Panc1 (cell line): Measurements from ENCODE around the gene SCARF1. TPM values are rescaled to one million over a fixed set of nuclear protein-coding genes. Genes with fewer than 3 reads are reported as not detected.

ENCODE experiments used
- ATAC-seq: fragments of 200-7000 bp; cut with Tn5 transposase; 2 replicates; pipeline ENCODE4 v1.9.1; 2020; ENCODE audit warnings: mild to moderate bottlenecking, moderate library complexity
- BruUV-seq: library from RNA; stranded (reverse); fragments of 400-500 nt; replicated peaks from 2 replicates; lab custom pipeline; 2021; lab: Mats Ljungman, UMichigan
- CTCF ChIA-PET: fragments of 300-600 bp; sonication (Branson Sonifier 250); formaldehyde crosslinking; loops from one replicate; lab custom pipeline; 2022; ENCODE audit warnings: antibody characterized with exemption; lab: Charles Lee
- POLR2A ChIA-PET: fragments of 300-600 bp; sonication (Branson Sonifier 250); formaldehyde crosslinking; loops from one replicate; lab custom pipeline; 2022; ENCODE audit warnings: antibody characterized with exemption; lab: Charles Lee
- DNase-seq: peaks from one replicate; pipeline ENCODE4 v3.0.0-alpha.2; 2010; ENCODE audit warnings: low read depth, low spot score
- H3K27ac ChIP-seq: 2 replicates; pipeline ENCODE4 v1.5.1; 2011; ENCODE audit warnings: mild to moderate bottlenecking, low read length, inconsistent platforms
- H3K27me3 ChIP-seq: fragments of 200-500 bp; sonication (Bioruptor generic); 2 replicates; pipeline ENCODE4 v1.6.0; 2014; ENCODE audit warnings: low read length, inconsistent platforms; ENCODE audit not compliant: control insufficient read depth, insufficient read depth
- H3K36me3 ChIP-seq: fragments of 200-500 bp; sonication (Bioruptor generic); 2 replicates; pipeline ENCODE4 v1.5.1; 2014; ENCODE audit warnings: inconsistent platforms, mild to moderate bottlenecking, low read length, moderate library complexity; ENCODE audit not compliant: control insufficient read depth, insufficient read depth
- H3K4me1 ChIP-seq: 2 replicates; pipeline ENCODE4 v1.5.1; 2011; ENCODE audit warnings: inconsistent platforms, mild to moderate bottlenecking, low read length, moderate library complexity; ENCODE audit not compliant: control insufficient read depth, insufficient read depth
- H3K4me3 ChIP-seq, 2 experiments: 2 replicates each; pipeline ENCODE4 v1.5.1; 2011 to 2012; ENCODE audit warnings: low read depth in 2 of 2, low read length in 2 of 2, mild to moderate bottlenecking in 2 of 2, inconsistent platforms in 1 of 2, moderate library complexity in 1 of 2
- H3K9me3 ChIP-seq: fragments of 200-500 bp; sonication (Bioruptor generic); 2 replicates; pipeline ENCODE4 v1.5.1; 2014; ENCODE audit warnings: low read depth, mild to moderate bottlenecking, inconsistent platforms, low read length, moderate library complexity; ENCODE audit not compliant: control insufficient read depth, insufficient read depth
- POLR2AphosphoS5 ChIP-seq: IDR thresholded peaks from 2 replicates; pipeline ENCODE4 v1.6.1; 2012; ENCODE audit warnings: mild to moderate bottlenecking, low read depth, low read length, moderate library complexity
- SIN3A ChIP-seq: IDR thresholded peaks from 2 replicates; pipeline ENCODE4 v1.6.1; 2012; ENCODE audit warnings: low read depth, mild to moderate bottlenecking, low read length, moderate library complexity, borderline replicate concordance; ENCODE audit not compliant: insufficient read depth
- TCF7L2 ChIP-seq: IDR thresholded peaks from 2 replicates; pipeline ENCODE4 v1.6.1; 2011; ENCODE audit warnings: mild to moderate bottlenecking, low read depth, low read length, inconsistent platforms
- in situ Hi-C: cut with HindIII; loops from 2 replicates; pipeline ENCODE4 v1.10.0; 2016; ENCODE audit warnings: low sequenced_read_pairs, low pct_unique_long_range_greater_than_20kb
- intact Hi-C: fragments of 100-400 bp; cut with micrococcal nuclease; formaldehyde crosslinking; loops from one replicate; pipeline ENCODE4 v1.10.0; 2022; ENCODE audit not compliant: unreplicated experiment
- total RNA-seq: library from RNA; stranded (reverse); gene quantifications from one replicate; pipeline ENCODE4 v1.2.1, GENCODE V29; 2021; ENCODE audit not compliant: unreplicated experiment
- TF ChIP-seq, protein P1 (sequence below): fragments of 450-650 bp; IDR thresholded peaks from 2 replicates; pipeline ENCODE4 v1.5.1; 2017; ENCODE audit warnings: mild to moderate bottlenecking
- TF ChIP-seq, protein P2 (sequence below), 2 experiments: IDR thresholded peaks; 2 replicates each; pipeline ENCODE4 v1.6.1; 2011 to 2012; ENCODE audit warnings: low read depth in 2 of 2, control low read depth in 1 of 2, low read length in 1 of 2, mild to moderate bottlenecking in 1 of 2, moderate library complexity in 1 of 2; ENCODE audit not compliant: insufficient read depth in 1 of 2

Gene SCARF1
- total RNA-seq, 1 experiment from 2014 or later, result 6.6 TPM

DNA sequence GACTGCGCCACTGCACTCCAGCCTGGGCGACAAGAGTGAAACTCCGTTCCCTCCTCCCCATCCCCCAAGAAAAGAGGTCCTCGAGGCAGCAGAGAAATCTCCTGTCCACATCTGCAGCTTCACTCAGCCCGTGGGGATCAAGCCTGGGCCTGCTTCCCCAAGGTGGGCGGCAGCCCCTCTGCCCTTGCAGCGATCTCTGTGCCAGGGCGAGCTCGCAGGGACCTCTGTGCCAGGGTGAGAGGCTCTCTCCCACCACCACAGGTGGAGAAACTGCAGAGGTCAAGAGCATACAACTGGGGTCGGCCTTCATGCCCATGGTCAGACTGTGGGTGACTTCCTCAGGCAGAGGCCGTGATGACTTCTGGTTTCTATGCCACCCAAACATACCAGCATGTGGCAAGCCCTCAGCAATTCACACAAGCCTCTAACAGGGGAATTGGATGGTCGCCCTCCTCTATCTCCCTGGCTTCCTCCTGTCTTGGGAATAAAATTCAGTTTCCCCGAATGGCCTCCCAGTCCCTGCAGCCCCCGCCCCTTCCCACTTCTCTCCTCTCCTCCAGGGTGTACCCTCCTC lies 22.4 kb downstream of the SCARF1 start:
- TF ChIP-seq TCF7L2 (no peak), SIN3A (no peak), POLR2AphosphoS5 (no peak)
- TF ChIP-seq, protein P1, sequence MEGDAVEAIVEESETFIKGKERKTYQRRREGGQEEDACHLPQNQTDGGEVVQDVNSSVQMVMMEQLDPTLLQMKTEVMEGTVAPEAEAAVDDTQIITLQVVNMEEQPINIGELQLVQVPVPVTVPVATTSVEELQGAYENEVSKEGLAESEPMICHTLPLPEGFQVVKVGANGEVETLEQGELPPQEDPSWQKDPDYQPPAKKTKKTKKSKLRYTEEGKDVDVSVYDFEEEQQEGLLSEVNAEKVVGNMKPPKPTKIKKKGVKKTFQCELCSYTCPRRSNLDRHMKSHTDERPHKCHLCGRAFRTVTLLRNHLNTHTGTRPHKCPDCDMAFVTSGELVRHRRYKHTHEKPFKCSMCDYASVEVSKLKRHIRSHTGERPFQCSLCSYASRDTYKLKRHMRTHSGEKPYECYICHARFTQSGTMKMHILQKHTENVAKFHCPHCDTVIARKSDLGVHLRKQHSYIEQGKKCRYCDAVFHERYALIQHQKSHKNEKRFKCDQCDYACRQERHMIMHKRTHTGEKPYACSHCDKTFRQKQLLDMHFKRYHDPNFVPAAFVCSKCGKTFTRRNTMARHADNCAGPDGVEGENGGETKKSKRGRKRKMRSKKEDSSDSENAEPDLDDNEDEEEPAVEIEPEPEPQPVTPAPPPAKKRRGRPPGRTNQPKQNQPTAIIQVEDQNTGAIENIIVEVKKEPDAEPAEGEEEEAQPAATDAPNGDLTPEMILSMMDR, result no peak
- TF ChIP-seq, protein P2, sequence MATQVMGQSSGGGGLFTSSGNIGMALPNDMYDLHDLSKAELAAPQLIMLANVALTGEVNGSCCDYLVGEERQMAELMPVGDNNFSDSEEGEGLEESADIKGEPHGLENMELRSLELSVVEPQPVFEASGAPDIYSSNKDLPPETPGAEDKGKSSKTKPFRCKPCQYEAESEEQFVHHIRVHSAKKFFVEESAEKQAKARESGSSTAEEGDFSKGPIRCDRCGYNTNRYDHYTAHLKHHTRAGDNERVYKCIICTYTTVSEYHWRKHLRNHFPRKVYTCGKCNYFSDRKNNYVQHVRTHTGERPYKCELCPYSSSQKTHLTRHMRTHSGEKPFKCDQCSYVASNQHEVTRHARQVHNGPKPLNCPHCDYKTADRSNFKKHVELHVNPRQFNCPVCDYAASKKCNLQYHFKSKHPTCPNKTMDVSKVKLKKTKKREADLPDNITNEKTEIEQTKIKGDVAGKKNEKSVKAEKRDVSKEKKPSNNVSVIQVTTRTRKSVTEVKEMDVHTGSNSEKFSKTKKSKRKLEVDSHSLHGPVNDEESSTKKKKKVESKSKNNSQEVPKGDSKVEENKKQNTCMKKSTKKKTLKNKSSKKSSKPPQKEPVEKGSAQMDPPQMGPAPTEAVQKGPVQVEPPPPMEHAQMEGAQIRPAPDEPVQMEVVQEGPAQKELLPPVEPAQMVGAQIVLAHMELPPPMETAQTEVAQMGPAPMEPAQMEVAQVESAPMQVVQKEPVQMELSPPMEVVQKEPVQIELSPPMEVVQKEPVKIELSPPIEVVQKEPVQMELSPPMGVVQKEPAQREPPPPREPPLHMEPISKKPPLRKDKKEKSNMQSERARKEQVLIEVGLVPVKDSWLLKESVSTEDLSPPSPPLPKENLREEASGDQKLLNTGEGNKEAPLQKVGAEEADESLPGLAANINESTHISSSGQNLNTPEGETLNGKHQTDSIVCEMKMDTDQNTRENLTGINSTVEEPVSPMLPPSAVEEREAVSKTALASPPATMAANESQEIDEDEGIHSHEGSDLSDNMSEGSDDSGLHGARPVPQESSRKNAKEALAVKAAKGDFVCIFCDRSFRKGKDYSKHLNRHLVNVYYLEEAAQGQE (IDR thresholded peaks at IDR 0.05; ENCODE audit: insufficient read depth in 1 of 2, low read depth in 2 of 2, low read length in 1 of 2), result no peak
- CTCF ChIA-PET, result no interaction called here
- POLR2A ChIA-PET, result no interaction called here

DNA sequence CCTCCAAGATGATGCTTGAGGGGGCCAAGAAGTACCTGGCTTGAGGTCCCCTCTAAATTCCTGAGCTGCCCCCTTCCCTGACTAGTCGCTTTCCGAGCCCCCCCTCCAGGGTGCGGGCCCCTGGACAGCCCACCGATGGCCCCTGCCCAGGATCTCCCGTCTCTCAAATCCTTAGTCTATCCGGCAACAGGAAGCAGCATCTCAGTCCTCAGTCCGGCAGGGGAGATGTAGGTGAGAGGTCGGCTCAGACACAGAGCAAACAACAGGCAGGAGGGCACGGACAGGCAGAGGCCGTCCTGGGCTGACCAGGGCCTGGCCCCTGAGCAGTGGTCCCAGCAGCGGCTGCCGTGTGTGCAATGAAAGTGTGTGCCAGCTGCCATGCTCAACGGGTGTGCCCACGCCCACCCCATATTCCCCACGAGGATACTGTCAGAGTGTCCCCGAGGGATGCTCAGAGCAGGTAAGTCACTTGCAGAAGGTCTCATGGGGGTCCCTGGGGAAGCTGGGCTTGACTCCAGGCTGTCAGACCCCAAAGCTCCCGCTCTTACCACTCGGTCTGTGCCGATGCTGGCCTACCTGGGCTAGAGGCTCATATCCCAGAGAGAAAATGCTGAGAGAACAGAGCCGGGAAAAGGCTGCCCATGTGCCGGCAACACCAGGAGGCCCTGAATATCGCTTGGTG lies 24.1 kb downstream of the SCARF1 start:
- Histone ChIP-seq H3K9me3 (no peaks in the 10 kb centered on the region), H3K27ac (no peak overlapping the region), H3K36me3 (no peaks in the 10 kb centered on the region), H3K4me1 (no peaks in the 10 kb centered on the region), H3K4me3 (no peak overlapping the region), H3K27me3 (no peaks in the 10 kb centered on the region)
- in situ Hi-C loops, result no loop called here
- ChIA-PET POLR2A (no interaction called here), CTCF (no interaction called here)
- DNase-seq (no peak), ATAC-seq (no peak)
- BruUV-seq, result no TSS peak
- intact Hi-C loops, result no loop called here
- TF ChIP-seq, protein P1, result no peak
- TF ChIP-seq POLR2AphosphoS5 (no peak), TCF7L2 (no peak), SIN3A (no peak)
- TF ChIP-seq, protein P2 (IDR thresholded peaks at IDR 0.05; ENCODE audit: insufficient read depth in 1 of 2, low read depth in 2 of 2, low read length in 1 of 2), result no peak

More for the DNA sequence above, 22.4 kb downstream of the SCARF1 start:
- Histone ChIP-seq H3K9me3 (no peaks in the 10 kb centered on the region), H3K4me1 (peaks cover 8% of the 10 kb centered on the region), H3K4me3 (no peak overlapping the region), H3K36me3 (no peaks in the 10 kb centered on the region), H3K27ac (no peak overlapping the region), H3K27me3 (no peaks in the 10 kb centered on the region)
- intact Hi-C loops (no loop called here), in situ Hi-C loops (no loop called here)
- DNase-seq, result no peak
- ATAC-seq, result no peak
- no TSS peak for BruUV-seq
